HG03025 (cell line): ENCODE data around the gene ZNF618.
"Not testable (repeated sequence)": the region's sequence is repeated elsewhere in the genome, so short reads cannot be mapped to it uniquely, and the experiment has no call there.

Source experiments
- ATAC-seq: cut with Tn5 transposase; IDR thresholded peaks from one replicate; pipeline ENCODE4 v1.9.1; 2021; ENCODE audit warnings: mild to moderate bottlenecking, moderate library complexity; ENCODE audit not compliant: unreplicated experiment, low FRiP score

Gene ZNF618

DNA sequence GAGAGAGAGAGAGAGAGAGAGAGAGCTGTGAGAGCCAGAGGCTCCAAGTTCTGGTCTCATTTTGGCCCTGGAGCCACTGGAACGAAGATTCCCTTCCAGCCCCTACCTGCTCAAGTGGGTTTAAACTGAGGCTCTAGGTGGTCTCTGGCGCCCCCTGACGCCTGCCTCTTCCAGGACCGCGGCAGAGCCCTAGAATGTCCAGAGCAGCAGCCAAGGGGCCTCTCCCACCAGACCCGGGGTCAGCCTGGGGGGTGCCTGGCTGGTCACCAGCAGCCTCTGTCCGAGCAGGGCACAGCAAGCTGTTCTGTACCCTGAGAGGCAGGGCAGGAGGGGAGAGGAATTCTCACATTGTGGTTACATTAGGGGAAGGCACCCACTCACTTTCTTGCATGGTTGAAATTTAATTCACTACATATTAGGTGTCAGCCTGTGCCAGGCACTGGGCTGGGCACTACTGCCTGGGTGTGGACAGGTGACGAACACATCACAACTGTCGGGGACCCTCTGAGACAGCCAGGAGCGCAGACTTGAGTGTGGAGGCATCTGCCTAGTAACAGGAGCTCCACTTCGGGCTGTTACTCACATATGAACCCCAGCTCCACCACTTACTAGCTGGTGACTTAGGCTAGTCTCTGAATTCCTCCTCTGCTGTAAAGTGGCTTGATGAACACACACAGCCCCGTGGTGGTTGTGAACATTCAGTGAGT is 157.4 kb downstream of the ZNF618 start:
- ATAC-seq = no peak

DNA sequence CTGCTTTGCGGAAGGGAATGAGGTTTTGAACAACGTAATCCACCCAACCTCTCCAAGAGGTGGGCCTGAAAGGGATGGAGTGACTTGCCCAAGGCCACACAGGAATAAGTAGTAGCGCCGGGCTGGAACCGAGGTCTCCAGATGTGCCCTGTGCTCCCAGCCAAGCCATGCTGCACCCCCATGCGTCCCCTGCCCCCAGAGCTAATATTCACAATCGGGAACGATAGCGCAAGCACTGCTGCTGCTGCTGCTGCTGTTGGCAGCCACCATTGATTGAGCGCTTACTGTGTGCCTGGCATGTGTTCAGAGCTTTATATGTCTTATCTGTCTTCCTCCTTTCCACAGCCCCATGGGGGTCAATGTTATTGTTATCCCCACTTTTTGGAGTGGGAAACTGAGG is 158.1 kb downstream of the ZNF618 start:
- ATAC-seq = no peak

DNA sequence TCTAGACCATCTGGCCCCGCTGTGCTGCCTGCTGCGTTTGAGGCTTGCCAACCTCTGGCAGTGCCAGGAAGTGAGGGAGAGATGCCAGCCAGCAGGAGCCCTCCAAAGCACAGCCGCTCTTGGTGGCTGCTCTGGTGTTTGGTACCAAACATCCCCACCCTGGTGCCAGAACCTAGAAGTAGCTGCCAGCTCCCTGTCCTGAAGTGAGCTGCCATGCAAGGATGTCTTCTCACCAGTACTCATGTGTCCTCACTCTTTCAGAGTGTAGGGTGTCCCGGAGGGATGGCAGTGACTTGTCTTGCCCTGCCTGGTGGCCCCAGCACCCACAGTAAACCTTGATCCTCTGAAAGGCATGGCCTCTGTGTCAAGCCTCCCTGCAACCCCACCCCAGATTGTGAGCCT is 158.6 kb downstream of the ZNF618 start:
- ATAC-seq = no peak

DNA sequence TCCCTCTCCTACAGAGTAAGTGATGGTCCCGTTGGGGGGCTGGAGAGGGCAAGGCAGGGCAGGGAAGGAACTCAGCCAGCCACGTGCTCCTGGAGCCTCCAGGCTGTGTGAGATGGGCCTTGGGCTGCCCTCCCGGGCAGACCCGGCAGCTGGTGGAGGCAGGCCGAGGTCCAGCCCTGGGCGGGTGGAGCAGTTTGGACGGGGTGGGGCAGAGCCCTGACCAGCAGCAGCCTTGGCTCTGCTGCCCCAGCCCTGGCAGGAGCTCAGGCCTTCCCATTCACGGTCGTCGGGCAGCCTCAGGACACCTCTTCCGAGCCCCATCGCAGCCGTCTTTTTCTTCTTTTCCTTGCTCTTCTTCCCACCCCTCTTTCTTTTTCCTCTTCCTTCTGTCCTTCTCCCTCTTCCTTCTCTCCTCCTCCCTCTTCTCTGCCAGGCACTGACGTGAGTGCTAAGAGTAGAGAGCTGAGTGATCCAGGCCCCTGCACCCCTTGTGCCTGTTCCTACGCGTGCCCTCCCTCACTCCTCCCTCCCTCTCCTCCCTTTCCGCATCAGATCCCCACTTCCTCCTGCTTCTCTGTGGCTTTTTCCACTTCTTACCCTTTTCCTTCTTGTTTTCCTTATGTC is 159.2 kb downstream of the ZNF618 start:
- no peak for ATAC-seq

DNA sequence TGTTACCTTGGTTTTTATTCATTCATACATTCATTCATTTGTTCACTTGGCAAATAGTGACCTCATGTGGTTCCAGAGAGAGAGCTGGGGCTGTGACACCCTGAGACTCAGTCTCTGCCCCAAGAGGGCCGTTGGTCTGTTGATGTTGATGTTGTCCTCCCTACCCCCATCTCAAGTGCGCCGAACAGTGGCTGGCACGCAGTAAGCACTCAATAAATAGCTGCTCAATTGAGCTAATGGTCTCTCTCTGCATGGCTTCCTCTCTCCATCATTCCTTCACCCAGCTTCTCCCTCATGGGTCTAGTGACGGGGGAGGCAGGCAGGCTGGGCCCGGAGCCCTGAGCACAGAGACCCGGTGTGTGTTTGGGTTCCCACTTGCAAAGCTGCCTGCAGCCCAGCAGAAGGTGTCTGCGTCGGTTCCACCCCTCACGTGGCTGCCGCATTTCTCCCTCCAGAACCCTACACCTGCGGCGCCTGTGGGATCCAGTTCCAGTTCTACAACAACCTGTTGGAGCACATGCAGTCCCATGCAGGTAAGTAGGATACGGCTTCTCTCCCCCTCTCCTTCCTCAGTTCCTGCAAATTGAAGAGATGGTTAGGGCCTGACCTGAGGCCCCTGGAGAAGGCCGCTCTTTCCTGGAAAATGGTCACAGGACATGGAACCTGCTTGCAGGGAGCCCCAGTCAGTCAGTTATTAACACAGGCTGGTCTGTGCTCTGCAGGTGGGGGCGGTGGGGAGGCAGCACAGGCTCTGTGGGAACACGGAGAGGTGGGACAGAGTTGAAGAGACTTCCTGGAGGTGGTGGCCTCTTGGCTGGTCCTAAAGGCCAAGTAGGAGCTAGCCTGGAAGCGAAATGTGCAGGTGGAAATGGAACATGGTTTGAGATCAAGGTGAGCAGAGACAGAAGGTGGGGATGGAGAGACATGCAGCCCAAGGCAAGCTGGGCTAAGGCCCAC is 160.0 kb downstream of the ZNF618 start:
- no peak for ATAC-seq

DNA sequence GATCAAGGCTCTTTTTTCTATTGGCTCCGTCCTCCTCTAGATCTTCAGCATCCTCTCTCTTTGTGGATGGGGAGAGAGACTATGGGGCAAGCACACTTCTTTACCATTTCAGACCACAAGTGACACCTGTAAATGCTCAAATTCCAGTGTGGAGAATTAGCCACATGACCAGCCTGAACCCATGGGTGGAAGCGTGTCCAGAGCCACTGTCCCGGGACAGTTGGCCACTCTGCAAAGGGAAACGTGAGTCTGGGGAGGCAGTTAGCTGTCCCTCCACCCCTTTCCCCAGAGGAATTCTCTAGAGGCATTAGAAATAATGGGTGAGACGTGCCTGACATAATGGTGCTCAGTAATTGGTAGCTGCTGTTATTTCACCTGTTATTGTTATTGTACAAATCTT is 161.1 kb downstream of the ZNF618 start:
- no peak for ATAC-seq

DNA sequence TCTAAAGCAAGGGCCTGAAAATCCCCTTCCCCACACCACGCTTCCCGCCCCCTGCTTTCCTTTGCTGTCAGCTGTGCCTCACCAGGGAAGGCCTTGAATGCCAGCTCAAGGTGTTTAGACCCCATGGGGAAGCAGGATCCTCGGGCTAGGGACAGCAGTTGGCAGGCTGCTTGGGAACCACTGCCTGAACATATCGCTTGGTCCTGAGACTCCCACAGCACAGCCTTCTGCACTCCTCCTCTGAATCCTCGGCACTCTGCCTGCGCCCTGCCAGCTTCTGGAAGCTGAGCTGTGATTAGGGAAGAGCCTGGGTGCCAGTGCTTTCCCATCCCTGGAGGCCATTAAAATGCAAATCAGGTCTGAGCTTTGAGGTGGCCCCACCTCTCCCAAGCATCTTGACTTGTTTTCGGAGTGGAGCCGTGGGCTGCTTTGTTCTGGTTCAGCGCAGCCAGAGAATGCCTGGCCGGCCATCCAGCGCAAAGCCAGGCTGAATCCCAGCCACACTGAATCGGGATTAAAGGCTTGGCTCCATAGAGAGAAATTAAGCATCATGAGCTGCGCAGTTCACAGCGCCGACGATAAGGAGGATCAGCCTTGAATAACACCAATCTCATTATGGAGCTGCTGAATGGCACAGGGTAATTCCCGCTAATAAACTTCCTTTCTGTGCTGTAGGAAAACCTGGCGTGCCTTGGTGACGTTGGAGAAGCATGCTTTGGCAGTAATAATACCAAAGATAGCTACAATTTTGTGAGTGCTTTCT is 162.0 kb downstream of the ZNF618 start:
- ATAC-seq = no peak

DNA sequence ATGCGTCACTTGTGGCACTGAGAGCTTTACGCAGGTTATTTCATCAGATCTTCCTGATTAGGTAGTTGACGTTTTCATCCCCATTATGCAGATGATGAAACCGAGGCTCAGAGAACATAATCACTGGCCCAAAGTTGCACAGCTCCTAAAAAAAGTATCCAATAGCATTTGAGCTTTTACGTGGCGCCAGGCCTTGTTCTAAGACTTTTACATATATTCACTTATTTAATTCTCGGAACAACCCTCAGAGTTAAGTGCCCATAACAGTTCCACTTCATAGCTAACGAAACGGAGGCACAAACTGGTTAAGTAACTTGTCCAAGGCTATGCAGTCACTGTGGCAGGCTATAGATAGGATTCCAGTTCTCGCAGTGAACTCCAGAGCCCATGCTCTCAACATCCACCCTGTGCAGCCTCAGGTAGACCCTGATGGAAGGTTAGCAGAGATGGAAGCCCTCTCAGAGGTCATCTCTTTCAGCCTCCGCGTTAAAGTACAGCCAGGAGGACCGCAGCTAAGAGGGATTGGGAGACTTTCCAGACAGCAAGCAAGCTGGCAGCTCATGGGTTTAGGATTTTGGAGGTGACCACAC is 162.7 kb downstream of the ZNF618 start:
- no peak for ATAC-seq

DNA sequence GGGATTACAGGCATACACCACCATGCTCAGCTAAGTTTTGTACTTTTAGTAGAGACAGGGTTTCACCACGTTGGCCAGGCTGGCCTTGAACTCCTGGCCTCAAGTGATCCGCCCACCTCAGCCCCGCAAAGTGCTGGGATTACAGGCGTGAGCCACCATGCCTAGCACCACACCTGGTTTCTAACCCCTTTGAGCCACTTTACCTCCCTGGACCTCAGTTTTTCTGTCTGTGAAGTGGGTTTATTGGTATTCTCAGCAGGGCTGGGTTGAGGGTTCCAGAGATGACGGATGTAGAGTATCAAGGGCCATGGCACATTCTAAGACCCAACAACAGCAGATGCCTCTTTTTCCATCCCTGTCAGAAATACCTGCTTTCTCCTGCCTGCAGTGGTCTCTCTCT is 163.4 kb downstream of the ZNF618 start:
- ATAC-seq = no peak

DNA sequence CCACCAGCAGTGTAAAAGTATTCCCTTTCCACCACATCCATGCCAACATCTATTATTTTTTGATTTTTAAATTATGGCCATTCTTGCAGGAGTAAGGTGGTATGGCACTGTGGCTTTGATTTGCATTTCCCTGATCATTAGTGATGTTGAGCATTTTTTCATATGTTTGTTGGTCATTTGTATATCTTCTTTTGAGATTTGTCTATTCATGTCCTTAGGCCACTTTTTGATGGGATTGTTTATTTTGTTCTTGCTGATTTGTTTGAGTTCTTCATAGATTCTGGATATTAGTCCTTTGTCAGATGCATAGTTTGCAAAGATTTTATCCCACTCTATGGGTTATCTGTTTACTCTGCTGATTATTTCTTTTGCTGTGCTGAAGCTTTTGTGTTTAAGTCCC is 167.6 kb downstream of the ZNF618 start:
- not testable (repeated sequence) for ATAC-seq

DNA sequence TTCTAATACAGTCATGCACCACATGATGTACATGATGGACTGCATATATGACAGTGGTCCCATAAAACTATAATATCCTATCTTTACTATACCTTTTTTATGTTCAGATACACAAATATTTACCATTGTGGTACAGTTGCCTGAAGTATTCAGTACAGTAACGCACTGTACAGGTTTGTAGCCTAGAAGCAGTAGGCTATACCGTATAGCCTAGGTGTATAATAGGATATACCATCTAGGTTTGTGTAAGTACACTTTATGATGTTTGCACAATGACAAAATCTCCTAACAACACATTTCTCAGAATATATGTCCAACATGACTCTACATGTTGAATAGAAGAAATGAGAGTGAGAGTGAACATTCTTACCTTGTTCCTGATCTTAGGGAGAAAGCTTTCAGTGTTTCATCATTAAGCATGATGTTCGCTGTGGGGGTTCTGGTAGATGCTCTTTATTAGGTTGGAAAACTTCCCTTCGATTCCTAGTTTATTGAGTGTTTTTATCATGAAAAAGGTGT is 170.2 kb downstream of the ZNF618 start:
- no peak for ATAC-seq

DNA sequence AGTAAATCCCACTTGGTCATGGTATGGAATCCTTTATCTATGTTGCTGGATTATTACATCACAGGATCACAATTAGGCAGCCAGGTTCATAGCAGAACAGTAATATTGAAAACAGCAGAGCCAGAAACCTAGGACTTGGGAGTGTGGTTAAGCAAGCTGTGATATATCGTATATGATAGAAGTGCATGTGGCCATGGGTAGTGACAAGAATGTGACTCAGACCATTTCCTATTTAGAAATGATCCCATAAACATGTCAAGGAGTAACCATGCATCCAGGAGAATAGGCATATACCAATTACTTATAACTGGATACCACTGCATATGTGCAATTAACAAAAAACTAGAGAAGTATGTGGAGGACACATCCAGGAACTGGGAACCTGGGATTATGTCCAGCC is 170.8 kb downstream of the ZNF618 start:
- no peak for ATAC-seq

DNA sequence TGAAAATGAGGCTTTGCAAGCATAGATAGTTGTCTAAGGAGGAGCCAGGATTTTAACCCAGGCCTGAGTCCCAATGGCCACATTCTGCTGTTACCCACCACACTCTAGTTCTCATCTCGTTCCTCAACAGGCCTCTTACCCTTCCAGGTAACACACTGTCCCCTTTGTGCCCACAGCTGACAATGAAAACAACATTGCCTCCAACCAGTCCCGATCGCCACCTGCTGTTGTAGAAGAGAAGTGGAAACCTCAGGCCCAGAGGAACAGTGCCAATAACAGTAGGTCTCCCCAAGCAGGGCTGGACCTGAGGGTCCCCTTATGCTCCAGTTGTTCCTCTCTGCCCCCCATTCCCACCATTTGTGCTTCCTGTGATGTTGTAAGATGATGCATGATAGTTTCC is 171.6 kb downstream of the ZNF618 start:
- no peak for ATAC-seq

DNA sequence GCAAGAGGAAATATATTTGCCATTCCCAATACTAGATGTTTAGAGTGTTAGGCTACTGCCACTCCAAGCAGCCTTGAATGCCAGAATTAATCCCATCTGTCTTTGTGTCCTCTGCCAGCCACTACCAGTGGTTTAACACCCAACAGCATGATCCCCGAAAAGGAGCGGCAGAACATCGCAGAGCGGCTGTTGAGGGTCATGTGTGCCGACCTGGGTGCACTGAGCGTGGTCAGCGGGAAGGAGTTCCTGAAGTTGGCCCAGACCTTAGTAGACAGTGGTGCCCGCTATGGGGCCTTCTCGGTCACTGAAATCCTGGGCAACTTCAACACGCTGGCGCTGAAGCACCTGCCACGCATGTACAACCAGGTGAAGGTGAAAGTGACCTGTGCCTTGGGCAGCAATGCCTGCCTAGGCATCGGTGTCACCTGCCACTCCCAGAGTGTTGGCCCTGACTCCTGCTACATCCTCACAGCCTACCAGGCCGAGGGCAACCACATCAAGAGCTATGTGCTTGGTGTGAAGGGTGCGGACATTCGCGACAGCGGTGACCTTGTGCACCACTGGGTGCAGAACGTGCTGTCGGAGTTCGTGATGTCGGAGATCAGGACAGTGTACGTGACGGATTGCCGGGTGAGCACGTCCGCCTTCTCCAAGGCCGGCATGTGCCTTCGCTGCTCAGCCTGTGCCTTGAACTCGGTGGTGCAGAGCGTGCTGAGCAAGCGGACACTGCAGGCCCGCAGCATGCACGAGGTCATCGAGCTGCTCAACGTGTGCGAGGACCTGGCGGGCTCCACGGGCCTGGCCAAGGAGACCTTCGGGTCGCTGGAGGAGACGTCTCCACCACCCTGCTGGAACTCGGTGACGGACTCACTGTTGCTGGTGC is 172.7 kb downstream of the ZNF618 start:
- no peak for ATAC-seq

DNA sequence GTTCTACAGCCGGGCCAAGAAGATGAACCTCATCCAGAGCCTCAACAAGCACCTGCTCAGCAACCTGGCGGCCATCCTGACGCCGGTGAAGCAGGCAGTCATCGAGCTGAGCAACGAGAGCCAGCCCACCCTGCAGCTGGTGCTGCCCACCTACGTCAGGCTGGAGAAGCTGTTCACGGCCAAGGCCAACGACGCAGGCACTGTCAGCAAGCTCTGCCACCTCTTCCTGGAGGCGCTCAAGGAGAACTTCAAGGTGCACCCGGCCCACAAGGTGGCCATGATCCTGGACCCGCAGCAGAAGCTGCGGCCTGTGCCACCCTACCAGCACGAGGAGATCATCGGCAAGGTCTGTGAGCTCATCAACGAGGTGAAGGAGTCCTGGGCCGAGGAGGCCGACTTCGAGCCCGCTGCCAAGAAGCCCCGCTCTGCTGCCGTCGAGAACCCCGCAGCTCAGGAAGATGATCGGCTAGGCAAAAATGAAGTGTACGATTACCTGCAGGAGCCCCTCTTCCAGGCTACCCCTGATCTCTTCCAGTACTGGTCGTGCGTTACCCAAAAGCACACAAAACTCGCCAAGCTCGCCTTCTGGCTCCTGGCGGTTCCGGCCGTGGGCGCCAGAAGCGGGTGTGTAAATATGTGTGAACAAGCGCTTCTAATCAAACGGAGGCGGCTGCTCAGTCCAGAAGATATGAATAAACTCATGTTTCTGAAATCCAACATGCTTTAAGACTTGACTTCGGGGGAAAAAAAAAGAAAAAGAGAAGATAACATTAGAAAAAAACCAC is 173.5 kb downstream of the ZNF618 start:
- ATAC-seq = no peak

DNA sequence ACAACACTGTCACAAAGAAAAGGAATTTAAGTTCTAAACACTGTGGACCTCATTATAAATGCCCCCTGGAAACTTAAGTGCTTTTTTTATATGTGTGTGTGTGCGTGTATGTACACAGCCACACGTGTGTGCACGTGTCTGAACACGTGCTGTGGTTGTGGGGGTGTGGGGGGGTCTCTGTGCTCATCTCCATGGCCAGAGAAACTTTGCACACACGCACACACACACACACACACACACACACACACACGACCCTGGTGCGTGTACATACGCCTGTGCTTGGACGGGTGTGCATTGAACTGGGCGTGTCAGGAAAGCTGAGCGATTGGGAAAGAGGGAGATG is 174.1 kb downstream of the ZNF618 start:
- no peak for ATAC-seq

DNA sequence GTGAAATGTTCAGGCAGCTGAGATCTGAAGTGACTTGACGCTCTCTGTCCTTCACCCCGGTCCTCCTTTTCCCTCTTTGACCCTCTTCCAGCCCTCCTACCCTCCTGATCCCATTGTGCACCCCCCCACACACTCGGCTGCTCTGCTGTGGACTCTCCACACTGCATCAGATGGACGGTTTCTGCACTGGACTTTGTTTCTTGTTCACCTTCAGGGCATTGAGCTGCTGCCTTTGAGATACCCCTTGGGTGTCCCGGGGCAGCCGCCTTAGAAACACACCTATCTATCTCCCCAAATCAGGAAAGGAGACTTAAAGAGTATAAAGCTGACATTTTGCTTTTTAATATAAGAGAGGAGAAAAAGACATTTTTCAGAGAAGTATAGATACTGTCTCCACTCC is 174.5 kb downstream of the ZNF618 start:
- no peak for ATAC-seq

DNA sequence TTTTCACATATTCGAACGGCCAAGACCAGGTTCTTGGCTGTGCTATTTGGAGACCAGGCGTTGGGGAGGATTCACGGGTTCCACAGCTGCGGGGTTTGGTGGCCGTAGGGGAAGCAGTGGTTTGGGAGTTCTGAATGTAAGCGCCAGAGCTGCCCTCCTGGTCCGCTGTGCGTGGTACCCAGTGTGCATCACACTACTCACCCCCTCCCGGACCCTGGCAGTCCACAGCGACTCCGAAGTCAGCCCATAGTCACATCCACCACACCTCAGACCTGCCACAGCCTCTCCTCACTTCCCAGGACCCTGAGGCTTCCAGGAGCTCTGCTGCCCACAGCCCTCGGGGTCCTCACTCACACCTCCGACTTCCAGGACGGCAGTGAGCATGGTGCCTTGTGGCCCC is 175.2 kb downstream of the ZNF618 start:
- no peak for ATAC-seq
